A673 (cell line): ENCODE data around the gene GSTO2. TPM values are rescaled to one million over a fixed set of nuclear protein-coding genes. Genes with fewer than 3 reads are reported as not detected.

Source experiments
- BruUV-seq: library from RNA; stranded (reverse); fragments of 400-500 nt; replicated peaks from 2 replicates; lab custom pipeline; 2021; lab: Mats Ljungman, UMichigan
- CTCF ChIA-PET: fragments of 300-600 bp; sonication (Branson Sonifier 250); formaldehyde crosslinking; loops from one replicate; lab custom pipeline; 2022; ENCODE audit warnings: antibody characterized with exemption; lab: Charles Lee
- POLR2A ChIA-PET: fragments of 300-600 bp; sonication (Branson Sonifier 250); formaldehyde crosslinking; loops from one replicate; lab custom pipeline; 2022; ENCODE audit warnings: antibody characterized with exemption; ENCODE audit not compliant: low non-redundant PET; lab: Charles Lee
- DNase-seq: peaks from one replicate; pipeline ENCODE4 v3.0.0-alpha.2; 2015; ENCODE audit warnings: low spot score
- H3K27ac ChIP-seq: fragments of 200-600 bp; sonication (generic); 2 replicates; pipeline ENCODE4 v1.5.1; 2016; ENCODE audit warnings: mixed run types, low read depth, mild to moderate bottlenecking, mixed read lengths, antibody characterized with exemption, low read length; ENCODE audit not compliant: poor library complexity, severe bottlenecking
- H3K27me3 ChIP-seq: fragments of 200-600 bp; sonication (generic); replicated peaks from 2 replicates; pipeline ENCODE4 v1.6.1; 2017; ENCODE audit warnings: mixed run types, low read depth, mild to moderate bottlenecking, mixed read lengths, antibody characterized with exemption, low read length; ENCODE audit not compliant: insufficient read depth, poor library complexity
- H3K36me3 ChIP-seq: fragments of 200-600 bp; sonication (generic); 2 replicates; pipeline ENCODE4 v1.6.1; 2016; ENCODE audit warnings: mixed run types, mild to moderate bottlenecking, mixed read lengths, antibody characterized with exemption, low read length; ENCODE audit not compliant: insufficient read depth, poor library complexity, severe bottlenecking
- H3K4me1 ChIP-seq: fragments of 200-600 bp; sonication (generic); 2 replicates; pipeline ENCODE4 v1.6.1; 2017; ENCODE audit warnings: mixed run types, mild to moderate bottlenecking, mixed read lengths, antibody characterized with exemption, low read length; ENCODE audit not compliant: insufficient read depth, poor library complexity, severe bottlenecking
- H3K4me3 ChIP-seq: fragments of 200-600 bp; sonication (generic); 2 replicates; pipeline ENCODE4 v1.5.1; 2016; ENCODE audit warnings: low read depth, mixed run types, mild to moderate bottlenecking, mixed read lengths, low read length; ENCODE audit not compliant: poor library complexity, severe bottlenecking
- H3K9me3 ChIP-seq: fragments of 200-600 bp; sonication (generic); 2 replicates; pipeline ENCODE4 v1.6.1; 2016; ENCODE audit warnings: mixed run types, low read depth, mild to moderate bottlenecking, mixed read lengths, antibody characterized with exemption, low read length; ENCODE audit not compliant: poor library complexity, severe bottlenecking
- CTCF ChIP-seq: fragments of 300-800, 200-600 bp; sonication (generic); conservative IDR thresholded peaks from 2 replicates; pipeline ENCODE4 v1.5.1; 2017; ENCODE audit warnings: low read depth, mild to moderate bottlenecking, antibody characterized with exemption, low read length, moderate library complexity, mixed read lengths
- EZH2 ChIP-seq: fragments of 200-600 bp; sonication (generic); IDR thresholded peaks from 2 replicates; pipeline ENCODE4 v1.6.1; 2017; ENCODE audit warnings: borderline replicate concordance, low read depth, mild to moderate bottlenecking, mixed read lengths, antibody characterized with exemption, low read length; ENCODE audit not compliant: poor library complexity, severe bottlenecking
- intact Hi-C: fragments of 100-400 bp; cut with micrococcal nuclease; formaldehyde crosslinking; loops from one replicate; pipeline ENCODE4 v1.10.0; 2022; ENCODE audit not compliant: unreplicated experiment
- total RNA-seq: library from RNA; stranded (reverse); gene quantifications from 2 replicates; pipeline ENCODE4 v1.2.3, GENCODE V29; 2021

The GSTO2 gene
- total RNA-seq, 1 experiment from 2014 or later: 0.26 TPM

- no peak overlapping the region for H3K27ac ChIP-seq
- H3K4me3 ChIP-seq: no peak overlapping the region
- no peaks in the 10 kb centered on the region for H3K9me3 ChIP-seq
- peaks cover 62% of the 10 kb centered on the region for H3K27me3 ChIP-seq
- ChIA-PET CTCF (interaction anchor here (1.5 kb wide), 1 partner anchor 21 kb away, joined by 3 read pairs; no protein-coding TSS in a partner anchor), POLR2A (no interaction called here)
- no peaks in the 10 kb centered on the region for H3K4me1 ChIP-seq
- intact Hi-C loops: no loop called here
- DNase-seq: no peak
- no peak for TF ChIP-seq EZH2
- TF ChIP-seq CTCF: no peak
- BruUV-seq: no TSS peak
- no peaks in the 10 kb centered on the region for H3K36me3 ChIP-seq
These were observed 15.9 kb downstream of the GSTO2 start for GRCh38 chr10:104284846-104285245.

GRCh38 chr10:104286939-104287338 is 18.0 kb downstream of the GSTO2 start:
- TF ChIP-seq CTCF (no peak), EZH2 (no peak)
- Histone ChIP-seq H3K9me3 (no peaks in the 10 kb centered on the region), H3K27me3 (peaks cover 63% of the 10 kb centered on the region), H3K27ac (no peak overlapping the region), H3K36me3 (no peaks in the 10 kb centered on the region), H3K4me3 (no peak overlapping the region), H3K4me1 (no peaks in the 10 kb centered on the region)
- intact Hi-C loops: no loop called here
- no TSS peak for BruUV-seq
- CTCF ChIA-PET: no interaction called here
- no peak for DNase-seq
- POLR2A ChIA-PET: no interaction called here

DNA sequence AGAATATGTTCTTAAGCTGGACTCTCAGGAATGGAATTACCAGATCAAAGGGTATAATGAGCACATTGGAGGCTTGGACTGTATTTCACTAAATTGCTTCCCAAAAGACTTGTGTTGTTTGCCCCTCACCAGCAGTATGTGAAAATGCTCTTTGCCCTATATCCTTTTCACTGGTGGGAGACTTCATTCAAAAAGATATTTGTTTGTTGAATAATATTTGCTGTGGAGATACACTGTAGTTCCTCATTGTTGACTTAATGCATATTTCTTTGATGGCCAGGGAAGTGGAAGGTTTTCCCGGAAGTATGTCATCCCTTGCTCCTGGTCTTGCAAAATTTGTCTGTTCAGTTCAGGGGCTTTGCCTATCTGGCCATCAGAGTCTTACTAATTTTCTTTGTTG is 19.4 kb downstream of the GSTO2 start:
- ChIA-PET POLR2A (no interaction called here), CTCF (no interaction called here)
- no peak for TF ChIP-seq CTCF
- TF ChIP-seq EZH2: no peak
- no peak for DNase-seq
- intact Hi-C loops: no loop called here
- peaks cover 50% of the 10 kb centered on the region for H3K27me3 ChIP-seq
- no peaks in the 10 kb centered on the region for H3K36me3 ChIP-seq
- H3K4me1 ChIP-seq: no peaks in the 10 kb centered on the region
- no peaks in the 10 kb centered on the region for H3K9me3 ChIP-seq
- no peak overlapping the region for H3K27ac ChIP-seq
- H3K4me3 ChIP-seq: no peak overlapping the region
- no TSS peak for BruUV-seq
